NCI-H1105 (cell line): ENCODE data around the gene DTX1.

ENCODE experiments used
- DNase-seq: peaks from one replicate; lab custom pipeline; 2025; lab: John Stamatoyannopoulos, UW

DTX1 gene

GRCh38 chr12:113056631-113057488, at the start of gene DTX1:
Gene DTX1, plus strand, starts transcription at chr12:113056730. Its CDS starts 1,463 bp downstream, at chr12:113058193.
- DNase-seq, result peak; percentile 35

GRCh38 chr12:113007166-113007565, 49.4 kb upstream of the DTX1 start:
- DNase-seq, result no peak

GRCh38 chr12:113010701-113011100, 45.8 kb upstream of the DTX1 start:
- DNase-seq, result no peak

GRCh38 chr12:113014565-113014964, 42.0 kb upstream of the DTX1 start:
- no peak for DNase-seq

GRCh38 chr12:113016796-113017195, 39.7 kb upstream of the DTX1 start:
- no peak for DNase-seq

GRCh38 chr12:113019025-113019424, 37.5 kb upstream of the DTX1 start:
- no peak for DNase-seq

- DNase-seq, result no peak
Measured at GRCh38 chr12:113021500-113021899, 35.0 kb upstream of the DTX1 start.

GRCh38 chr12:113022563-113023297, 33.8 kb upstream of the DTX1 start:
- DNase-seq, result no peak

GRCh38 chr12:113027726-113028125, 28.8 kb upstream of the DTX1 start:
- DNase-seq, result no peak

- peak; percentile 61 for DNase-seq
Measured at GRCh38 chr12:113030875-113031525, 25.5 kb upstream of the DTX1 start.

- no peak for DNase-seq
Measured at GRCh38 chr12:113039911-113040445, 16.6 kb upstream of the DTX1 start.

- no peak for DNase-seq
Measured at GRCh38 chr12:113040722-113041171, 15.8 kb upstream of the DTX1 start.

- no peak for DNase-seq
Measured at GRCh38 chr12:113041560-113041959, 15.0 kb upstream of the DTX1 start.

- DNase-seq, result no peak
Measured at GRCh38 chr12:113043240-113043639, 13.3 kb upstream of the DTX1 start.

- DNase-seq, result no peak
Measured at GRCh38 chr12:113044516-113044915, 12.0 kb upstream of the DTX1 start.

GRCh38 chr12:113048716-113049127, 7.8 kb upstream of the DTX1 start:
- peak; percentile 23 for DNase-seq

GRCh38 chr12:113049976-113050742, 6.4 kb upstream of the DTX1 start:
- DNase-seq, result no peak

GRCh38 chr12:113050795-113051194, 5.7 kb upstream of the DTX1 start:
- DNase-seq, result no peak

- no peak for DNase-seq
Measured at GRCh38 chr12:113051759-113052158, 4.8 kb upstream of the DTX1 start.

- no peak for DNase-seq
Measured at GRCh38 chr12:113052326-113052725, 4.2 kb upstream of the DTX1 start.

- no peak for DNase-seq
Measured at GRCh38 chr12:113054948-113055486, 1.5 kb upstream of the DTX1 start.
